ENCODE data around the gene PPP2R2D. TPM values are rescaled to one million over a fixed set of nuclear protein-coding genes. Genes with fewer than 3 reads are reported as not detected.

The PPP2R2D gene
- total RNA-seq, 1 experiment from 2014 or later = 23.7 TPM

- no peaks in the 10 kb centered on the region for H3K4me1 Mint-ChIP-seq (ENCODE audit: low read depth, unreplicated experiment)
- H3K27me3 Mint-ChIP-seq (ENCODE audit: unreplicated experiment) = no peaks in the 10 kb centered on the region
- TF ChIP-seq CTCF (IDR thresholded peaks at IDR 0.05; ENCODE audit: unreplicated experiment) = no peak
- intact Hi-C loops (cut with micrococcal nuclease; ENCODE audit: unreplicated experiment) = no loop called here
- no peak for DNase-seq
- H3K9me3 Mint-ChIP-seq (ENCODE audit: low read depth, unreplicated experiment) = no peaks in the 10 kb centered on the region
- no peak overlapping the region for H3K27ac Mint-ChIP-seq (ENCODE audit: unreplicated experiment)
- CTCF ChIA-PET = no interaction called here
- no TSS peak for BruUV-seq (replicated peaks)
- H3K4me3 Mint-ChIP-seq (ENCODE audit: low read depth, unreplicated experiment) = no peak overlapping the region
- peaks cover 28% of the 10 kb centered on the region for H3K36me3 Mint-ChIP-seq (ENCODE audit: insufficient read depth, unreplicated experiment)
Measured at GRCh38 chr10:131959841-131960240, 59.0 kb downstream of the PPP2R2D start.

GRCh38 chr10:131960631-131961046, 59.8 kb downstream of the PPP2R2D start:
- Mint-ChIP-seq H3K9me3 (ENCODE audit: low read depth, unreplicated experiment) (no peaks in the 10 kb centered on the region), H3K4me3 (ENCODE audit: low read depth, unreplicated experiment) (no peak overlapping the region), H3K4me1 (ENCODE audit: low read depth, unreplicated experiment) (no peaks in the 10 kb centered on the region), H3K36me3 (ENCODE audit: insufficient read depth, unreplicated experiment) (peaks cover 25% of the 10 kb centered on the region), H3K27me3 (ENCODE audit: unreplicated experiment) (no peaks in the 10 kb centered on the region), H3K27ac (ENCODE audit: unreplicated experiment) (no peak overlapping the region)
- no peak for TF ChIP-seq CTCF (IDR thresholded peaks at IDR 0.05; ENCODE audit: unreplicated experiment)
- CTCF ChIA-PET = no interaction called here
- intact Hi-C loops (cut with micrococcal nuclease; ENCODE audit: unreplicated experiment) = no loop called here
- BruUV-seq (replicated peaks) = no TSS peak
- no peak for DNase-seq

- peaks cover 22% of the 10 kb centered on the region for H3K36me3 Mint-ChIP-seq (ENCODE audit: insufficient read depth, unreplicated experiment)
- H3K4me1 Mint-ChIP-seq (ENCODE audit: low read depth, unreplicated experiment) = no peaks in the 10 kb centered on the region
- intact Hi-C loops (cut with micrococcal nuclease; ENCODE audit: unreplicated experiment) = no loop called here
- H3K9me3 Mint-ChIP-seq (ENCODE audit: low read depth, unreplicated experiment) = no peaks in the 10 kb centered on the region
- no peak for TF ChIP-seq CTCF (IDR thresholded peaks at IDR 0.05; ENCODE audit: unreplicated experiment)
- H3K4me3 Mint-ChIP-seq (ENCODE audit: low read depth, unreplicated experiment) = no peak overlapping the region
- no peak for DNase-seq
- no TSS peak for BruUV-seq (replicated peaks)
- CTCF ChIA-PET = no interaction called here
- H3K27me3 Mint-ChIP-seq (ENCODE audit: unreplicated experiment) = no peaks in the 10 kb centered on the region
- no peak overlapping the region for H3K27ac Mint-ChIP-seq (ENCODE audit: unreplicated experiment)
Measured at GRCh38 chr10:131961047-131961776, 60.4 kb downstream of the PPP2R2D start.

GRCh38 chr10:131961777-131962662, 61.2 kb downstream of the PPP2R2D start:
- H3K36me3 Mint-ChIP-seq (ENCODE audit: insufficient read depth, unreplicated experiment) = peaks cover 17% of the 10 kb centered on the region
- CTCF ChIA-PET = no interaction called here
- no peak overlapping the region for H3K27ac Mint-ChIP-seq (ENCODE audit: unreplicated experiment)
- no peaks in the 10 kb centered on the region for H3K27me3 Mint-ChIP-seq (ENCODE audit: unreplicated experiment)
- intact Hi-C loops (cut with micrococcal nuclease; ENCODE audit: unreplicated experiment) = no loop called here
- TF ChIP-seq CTCF (IDR thresholded peaks at IDR 0.05; ENCODE audit: unreplicated experiment) = no peak
- no peaks in the 10 kb centered on the region for H3K9me3 Mint-ChIP-seq (ENCODE audit: low read depth, unreplicated experiment)
- H3K4me1 Mint-ChIP-seq (ENCODE audit: low read depth, unreplicated experiment) = no peaks in the 10 kb centered on the region
- BruUV-seq (replicated peaks) = no TSS peak
- DNase-seq = no peak
- no peak overlapping the region for H3K4me3 Mint-ChIP-seq (ENCODE audit: low read depth, unreplicated experiment)
